KG1 (cell line): ENCODE data around the gene RBM47.

Experiments used
- DNase-seq: peaks from one replicate; lab custom pipeline; 2025; lab: John Stamatoyannopoulos, UW

RBM47 gene

DNA sequence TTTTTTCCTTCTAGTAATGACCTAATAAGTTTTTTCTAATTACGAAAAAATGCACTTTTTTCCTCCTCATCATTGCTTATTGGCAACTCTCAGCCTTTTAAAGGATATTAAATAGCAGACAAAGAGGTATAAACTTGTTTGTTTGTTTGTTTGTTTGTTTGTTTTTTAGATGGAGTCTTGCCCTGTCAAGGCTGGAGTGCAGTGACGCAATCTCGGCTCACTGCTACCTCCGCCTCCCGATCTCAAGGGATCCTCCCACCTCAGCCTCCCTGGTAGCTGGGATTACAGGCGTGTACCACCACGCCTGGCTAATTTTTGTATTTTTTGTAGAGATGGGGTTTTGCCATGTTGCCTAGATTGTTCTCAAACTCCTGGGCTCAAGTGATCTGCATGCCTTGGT, 6.0 kb downstream of the RBM47 start:
- no peak for DNase-seq

DNA sequence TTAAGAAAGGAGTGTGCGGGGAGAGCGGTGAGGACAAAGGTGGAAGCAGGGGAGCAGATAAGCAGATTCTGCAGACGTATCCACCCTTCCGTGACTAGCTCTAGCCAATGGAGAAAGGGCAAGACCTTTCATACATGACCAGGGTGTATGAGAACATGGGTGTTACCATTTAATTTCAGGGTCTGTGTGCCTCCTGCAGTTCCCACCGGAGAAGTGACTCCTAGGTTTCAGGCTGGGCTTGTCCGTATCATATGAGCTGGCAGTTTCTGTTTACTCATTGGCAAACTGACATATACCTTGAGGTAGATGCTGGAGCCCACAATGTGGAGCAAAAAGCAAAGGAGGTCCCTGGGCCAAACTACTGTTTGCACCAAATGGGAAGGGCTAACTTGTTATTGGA, 6.8 kb downstream of the RBM47 start:
- DNase-seq, result no peak

DNA sequence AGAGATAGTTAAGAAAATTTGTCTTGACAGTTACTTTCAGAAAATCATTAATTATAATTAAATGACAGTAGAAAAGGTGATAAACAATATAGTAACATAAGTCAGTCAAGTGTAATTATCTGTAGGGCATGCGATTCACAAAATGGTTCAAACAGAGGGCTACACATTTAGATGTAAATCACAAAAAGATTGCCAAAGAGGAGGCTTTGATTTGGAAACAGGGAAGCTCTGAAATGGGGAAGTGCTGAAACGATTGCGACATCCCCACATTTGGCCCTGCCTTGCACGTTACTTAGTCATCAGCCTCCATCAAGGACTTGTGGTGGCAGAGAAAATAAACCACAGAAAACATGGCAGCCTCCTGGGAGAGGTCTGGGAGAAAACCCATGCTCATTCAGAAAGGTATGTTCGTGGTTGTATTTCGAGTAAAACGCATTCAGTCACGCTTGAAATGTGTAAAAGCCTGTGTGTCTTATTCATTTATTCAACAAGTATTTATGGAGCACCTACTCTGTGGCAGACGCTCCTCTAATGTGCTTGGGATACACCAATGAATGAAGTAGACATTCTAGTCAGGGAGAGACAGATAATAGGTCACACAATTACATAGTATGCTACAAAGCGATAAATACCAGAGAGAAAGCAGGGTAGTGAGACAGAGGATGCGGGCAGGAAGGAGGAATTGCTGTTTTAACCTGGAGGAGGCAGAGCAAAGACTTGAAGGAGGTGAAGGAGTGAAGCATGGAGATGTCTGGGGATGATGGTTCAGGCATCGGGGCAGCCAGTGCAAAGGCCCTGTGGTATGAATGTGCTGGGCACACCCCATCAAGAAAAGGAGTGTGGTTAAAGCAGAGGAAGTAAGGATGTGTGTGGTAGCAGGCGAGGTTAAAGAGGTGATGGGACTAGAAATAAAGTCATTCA, 7.8 kb downstream of the RBM47 start:
- DNase-seq, result peak; percentile 81

DNA sequence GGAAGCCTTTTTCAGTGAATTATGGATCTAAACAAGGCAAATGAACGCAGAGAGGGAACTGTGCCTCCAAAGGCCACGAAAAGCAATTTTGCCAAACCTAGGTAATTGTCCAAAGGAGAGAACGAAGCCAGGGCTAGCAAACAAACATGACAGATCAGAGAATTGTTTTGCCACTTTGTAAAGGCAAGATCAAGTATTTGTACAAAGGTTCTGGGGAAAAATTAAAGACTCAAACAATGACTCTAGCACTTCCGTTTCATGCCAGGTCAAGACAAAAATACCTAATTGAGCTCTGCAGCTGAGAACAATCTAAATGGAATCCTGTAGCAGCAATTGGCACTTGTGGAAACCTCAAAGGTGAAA, 8.5 kb downstream of the RBM47 start:
- no peak for DNase-seq

DNA sequence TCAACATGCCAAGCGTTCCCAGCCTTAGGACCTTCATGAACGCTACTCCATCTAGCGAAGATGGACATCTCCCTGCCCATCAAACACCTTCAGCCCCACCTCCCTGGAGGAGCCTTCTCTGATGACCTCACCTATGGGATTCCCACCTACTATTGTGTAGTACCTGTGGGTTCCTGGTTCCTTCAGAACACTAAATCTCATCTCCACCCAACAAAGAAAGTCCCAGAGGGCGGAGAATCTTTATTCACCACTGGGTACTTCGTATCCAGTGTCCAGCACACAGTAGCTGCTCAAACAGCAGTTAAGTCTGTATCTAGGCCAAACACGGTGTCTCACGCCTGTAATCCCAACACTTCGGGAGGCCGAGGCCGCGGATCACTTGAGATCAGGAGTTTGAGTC, 10.1 kb downstream of the RBM47 start:
- DNase-seq, result no peak

DNA sequence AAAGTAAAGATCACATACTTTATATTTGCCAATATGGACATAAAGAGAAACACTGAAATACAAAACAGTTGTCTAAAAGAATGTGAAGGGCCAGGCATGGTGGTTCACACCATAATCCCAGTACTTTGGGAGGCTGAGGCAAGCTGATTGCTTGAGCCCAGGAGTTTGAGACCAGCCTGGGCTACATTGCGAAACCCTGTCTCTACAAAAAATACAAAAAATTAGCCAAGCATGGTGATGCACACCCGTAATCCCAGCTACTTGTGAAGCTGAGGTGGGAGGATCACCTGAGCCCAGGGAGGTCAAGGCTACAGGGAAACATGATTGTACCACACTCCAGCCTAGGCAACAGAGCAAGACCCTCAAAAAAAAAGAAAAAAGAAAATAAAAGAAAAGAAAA, 11.8 kb downstream of the RBM47 start:
- DNase-seq, result no peak

DNA sequence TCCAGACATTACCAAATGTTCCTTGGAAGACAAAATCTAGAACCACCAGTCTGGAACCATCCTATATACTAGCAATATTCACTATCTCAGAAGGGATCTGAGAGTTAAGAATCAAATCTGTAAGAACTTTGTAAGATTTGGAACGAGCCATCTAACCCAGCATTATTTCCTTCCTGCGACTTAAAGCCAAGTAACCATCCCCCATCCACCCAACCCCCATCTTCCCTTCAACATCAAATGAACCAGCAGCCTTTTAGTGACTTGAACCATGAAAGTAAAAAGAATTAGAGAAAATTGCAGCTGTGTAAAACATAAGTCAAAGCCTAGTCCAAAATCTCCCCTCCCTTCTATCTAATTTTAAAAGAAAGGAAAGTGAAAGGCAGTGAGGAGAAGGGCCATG, 15.6 kb downstream of the RBM47 start:
- no peak for DNase-seq

DNA sequence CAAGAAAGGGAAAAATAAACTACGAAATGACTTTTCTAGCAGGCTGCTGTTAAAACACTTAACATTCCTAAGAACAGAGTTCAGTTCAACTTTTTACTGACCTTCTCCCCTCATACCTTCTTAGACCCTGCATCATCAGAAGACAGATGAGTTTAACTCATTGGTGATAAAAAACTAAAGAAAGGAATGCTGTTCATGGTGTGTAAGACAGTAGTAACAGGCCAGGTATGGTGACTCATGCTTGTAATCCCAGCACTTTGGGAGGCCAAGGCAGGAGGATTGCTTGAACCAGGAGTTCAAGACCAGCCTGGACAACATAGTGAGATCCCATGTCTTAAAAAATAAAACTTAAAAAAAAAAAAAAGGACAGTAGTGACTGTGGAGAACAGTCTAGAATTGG, 16.2 kb downstream of the RBM47 start:
- no peak for DNase-seq

DNA sequence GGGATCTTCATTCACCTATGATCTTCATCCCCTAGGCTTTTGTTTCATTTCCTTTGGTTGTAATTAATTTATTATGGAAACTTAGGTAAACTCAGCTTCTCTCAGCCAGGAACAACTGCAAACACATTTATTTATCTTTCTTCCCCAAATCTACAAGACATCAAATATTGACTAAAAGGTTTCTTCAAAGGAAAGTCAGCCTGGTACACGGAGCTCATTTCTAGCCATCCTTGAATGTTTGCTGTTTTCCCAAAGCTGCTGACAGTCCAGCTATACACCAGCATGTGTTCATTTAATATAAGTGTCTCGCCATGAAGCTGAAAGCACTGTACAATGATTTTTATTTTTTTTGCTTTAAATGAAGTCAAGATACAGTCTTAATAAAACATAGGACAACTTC, 16.8 kb downstream of the RBM47 start:
- DNase-seq, result no peak

DNA sequence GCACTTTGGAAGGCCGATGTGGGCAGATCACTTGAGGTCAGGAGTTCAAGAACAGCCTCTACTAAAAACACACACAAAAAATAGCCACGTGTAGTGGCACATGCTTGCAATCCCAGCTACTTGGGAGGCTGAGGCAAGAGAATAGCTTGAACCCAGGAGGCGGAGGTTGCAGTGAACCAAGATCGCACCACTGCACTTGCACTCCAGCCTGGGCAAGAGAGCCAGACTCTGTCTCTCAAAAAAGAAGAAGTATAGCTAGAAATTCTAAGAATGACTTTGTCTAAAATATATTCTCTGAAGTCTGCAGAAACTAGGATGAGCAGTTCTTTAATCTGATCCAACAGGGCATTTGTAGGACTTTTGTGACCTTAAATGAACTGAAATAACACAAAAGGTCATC, 17.4 kb downstream of the RBM47 start:
- DNase-seq, result no peak

DNA sequence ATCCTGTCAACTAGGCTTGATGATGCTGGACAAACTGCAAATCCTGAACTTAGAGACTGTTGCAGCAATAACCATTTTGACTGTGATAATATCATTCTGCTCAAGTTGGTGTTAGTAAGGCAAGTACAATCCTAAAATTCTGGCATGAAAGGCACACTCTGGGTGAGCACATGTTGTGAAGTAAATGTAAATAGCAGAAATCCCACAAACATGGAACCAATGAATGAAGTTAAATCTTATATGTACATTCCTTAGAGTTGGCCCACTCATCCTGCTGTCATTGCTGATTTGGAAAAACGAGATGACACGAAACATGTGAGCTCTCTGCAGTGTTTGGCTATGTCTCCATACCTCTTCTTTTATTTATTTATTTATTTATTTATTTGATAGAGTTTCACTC, 21.0 kb downstream of the RBM47 start:
- no peak for DNase-seq

DNA sequence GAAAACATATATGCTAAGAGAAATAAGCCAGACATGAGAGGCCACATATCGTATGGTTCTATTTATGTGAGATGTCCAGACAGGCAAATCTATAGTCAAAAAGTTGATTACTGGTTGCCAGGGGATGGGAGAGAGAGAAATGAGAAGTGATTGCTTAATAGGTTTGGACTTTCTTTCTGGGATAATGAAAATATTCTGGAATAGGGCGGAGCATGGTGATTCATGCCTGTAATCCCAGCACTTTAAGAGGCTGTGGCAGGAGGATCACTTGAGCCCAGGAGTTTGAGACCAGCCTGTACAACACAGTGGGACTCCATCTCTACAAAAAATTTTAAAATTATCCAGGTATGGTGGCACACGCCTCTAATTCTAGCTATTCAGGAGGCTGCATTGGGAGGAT, 22.4 kb downstream of the RBM47 start:
- no peak for DNase-seq

DNA sequence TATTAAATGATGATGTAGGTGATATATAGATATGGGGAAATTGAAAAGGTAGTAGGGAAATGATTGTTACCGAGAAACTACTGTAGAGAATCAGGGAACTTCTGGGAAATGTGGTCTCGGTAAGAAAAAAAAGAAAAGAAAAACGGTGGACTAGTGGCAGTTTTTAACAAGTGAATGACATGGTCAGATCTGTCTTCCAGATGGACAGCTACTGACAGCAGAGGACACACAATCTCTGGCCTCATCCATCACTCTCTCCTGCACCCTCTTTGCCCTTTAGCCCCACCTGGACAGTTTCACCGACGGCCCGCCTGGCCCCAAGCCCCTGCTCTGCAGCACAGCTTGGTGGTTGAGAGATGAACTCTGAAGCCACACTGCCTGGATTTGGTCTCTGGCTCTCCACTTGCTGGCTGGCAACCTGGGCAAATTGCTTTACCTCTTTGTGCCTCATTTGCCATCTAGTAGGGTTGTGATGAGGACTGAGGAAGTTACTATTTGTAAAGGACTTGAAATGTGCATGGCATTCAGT, 23.4 kb downstream of the RBM47 start:
- DNase-seq, result no peak

DNA sequence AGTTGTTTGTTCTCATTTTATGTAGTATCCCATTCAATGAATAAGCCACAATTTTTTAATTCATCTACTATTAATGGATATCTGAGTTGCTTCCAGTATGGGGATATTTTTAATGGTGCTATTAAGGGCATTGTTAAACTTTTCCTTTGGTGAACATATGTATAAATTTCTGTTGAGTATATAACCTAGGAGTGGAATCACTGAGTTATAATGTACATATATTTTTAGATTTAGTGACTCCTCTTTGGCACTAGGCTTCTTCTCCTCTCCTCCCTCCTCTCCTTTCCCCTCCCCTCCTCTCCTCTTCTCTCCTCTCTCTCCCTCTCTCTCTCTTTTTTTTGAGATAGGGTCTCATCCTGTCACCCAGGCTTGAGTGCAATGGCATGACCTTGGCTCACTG, 26.4 kb downstream of the RBM47 start:
- no peak for DNase-seq

DNA sequence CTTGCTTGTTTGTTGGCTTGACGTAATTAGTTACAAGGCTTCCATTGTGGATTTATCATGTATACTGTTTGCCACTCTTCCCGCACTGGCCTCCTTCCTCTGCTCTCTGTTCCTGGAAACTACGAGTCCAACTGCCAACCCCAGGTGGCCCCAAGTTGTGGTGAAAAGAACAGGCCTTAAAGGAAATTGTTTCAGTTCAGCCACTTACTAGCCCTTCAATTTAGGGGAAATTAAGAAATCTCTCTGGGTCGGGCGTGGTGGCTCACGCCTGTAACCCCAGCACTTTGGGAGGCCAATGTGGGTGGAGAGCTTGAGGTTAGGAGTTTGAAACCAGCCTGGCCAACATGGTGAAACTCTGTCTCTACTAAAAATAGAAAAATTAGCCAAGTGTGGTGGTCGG, 28.0 kb downstream of the RBM47 start:
- DNase-seq, result no peak

DNA sequence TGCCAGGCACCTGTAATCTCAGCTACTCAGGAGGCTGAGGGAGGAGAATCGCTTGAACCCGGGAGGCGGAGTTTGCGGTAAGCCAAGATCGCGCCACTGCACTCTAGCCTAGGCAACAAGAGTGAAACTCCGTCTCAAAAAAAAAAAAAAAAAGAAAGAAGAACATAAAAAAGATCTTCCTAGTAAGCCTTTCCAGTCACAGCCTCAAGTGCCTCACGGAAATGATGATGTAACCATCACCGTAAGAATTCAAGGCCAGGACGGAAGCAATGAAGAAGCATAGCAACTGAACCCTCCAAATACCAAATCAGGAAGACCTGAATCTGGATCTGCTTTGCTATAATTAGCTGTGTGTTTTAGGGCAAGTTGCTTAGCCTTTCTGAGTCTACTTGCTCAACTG, 28.8 kb downstream of the RBM47 start:
- no peak for DNase-seq

DNA sequence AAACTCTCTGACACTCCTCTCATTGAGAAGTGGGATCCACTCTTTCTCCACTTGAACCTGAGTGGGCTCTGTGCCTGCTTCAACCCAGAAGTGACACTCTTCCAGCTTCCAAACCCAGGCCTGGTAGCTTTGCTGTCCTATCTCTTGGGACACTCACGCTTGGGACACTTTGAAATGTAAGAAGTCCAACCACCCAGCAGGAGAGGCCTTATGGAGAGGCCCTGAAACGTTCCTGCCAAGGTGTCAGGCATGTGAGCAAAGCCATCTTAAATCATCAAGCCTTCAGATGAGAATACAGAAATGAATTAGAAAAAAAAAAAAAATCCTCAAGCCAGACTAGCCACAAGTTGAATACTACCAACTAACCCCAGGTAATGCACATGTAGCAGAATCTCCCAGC, 30.2 kb downstream of the RBM47 start:
- DNase-seq, result no peak

DNA sequence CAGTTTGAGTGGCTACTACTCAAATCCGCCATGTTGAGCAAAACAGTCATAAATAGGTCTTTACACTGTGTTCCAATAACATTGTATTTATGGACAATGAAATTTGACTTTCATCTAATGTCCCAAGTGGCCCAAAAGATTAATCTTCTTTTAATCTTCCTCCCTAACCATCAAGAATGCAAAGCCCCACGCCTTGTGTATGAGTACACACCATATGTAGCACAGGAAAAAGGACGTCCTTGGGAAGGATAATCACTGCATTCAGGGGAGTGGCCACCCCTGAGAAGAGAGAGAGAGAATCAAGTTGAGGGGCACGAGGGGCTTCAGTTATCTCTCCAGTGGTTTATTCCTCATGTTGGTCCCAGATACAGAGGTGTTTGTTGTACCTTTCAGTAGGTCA, 33.1 kb downstream of the RBM47 start:
- DNase-seq, result no peak

DNA sequence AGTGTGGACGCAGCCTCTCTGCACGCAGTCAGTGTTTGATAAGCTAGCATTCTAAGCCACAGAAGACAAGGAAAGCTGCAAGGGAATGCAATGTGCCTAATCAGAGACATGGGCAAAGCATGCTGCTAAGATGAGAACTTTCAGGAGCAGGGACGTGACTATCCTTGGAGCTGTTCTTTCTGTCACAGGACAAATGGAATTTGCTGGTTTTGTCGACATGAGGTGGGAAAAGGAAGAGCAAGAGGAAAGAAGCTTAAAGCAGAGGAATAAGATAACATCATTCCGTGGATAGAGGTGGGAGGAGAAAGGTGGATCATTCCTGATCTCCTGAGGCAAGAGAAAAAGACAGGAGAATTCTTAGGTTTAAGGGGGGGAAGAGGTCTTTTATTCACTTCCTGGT, 33.7 kb downstream of the RBM47 start:
- DNase-seq, result no peak

DNA sequence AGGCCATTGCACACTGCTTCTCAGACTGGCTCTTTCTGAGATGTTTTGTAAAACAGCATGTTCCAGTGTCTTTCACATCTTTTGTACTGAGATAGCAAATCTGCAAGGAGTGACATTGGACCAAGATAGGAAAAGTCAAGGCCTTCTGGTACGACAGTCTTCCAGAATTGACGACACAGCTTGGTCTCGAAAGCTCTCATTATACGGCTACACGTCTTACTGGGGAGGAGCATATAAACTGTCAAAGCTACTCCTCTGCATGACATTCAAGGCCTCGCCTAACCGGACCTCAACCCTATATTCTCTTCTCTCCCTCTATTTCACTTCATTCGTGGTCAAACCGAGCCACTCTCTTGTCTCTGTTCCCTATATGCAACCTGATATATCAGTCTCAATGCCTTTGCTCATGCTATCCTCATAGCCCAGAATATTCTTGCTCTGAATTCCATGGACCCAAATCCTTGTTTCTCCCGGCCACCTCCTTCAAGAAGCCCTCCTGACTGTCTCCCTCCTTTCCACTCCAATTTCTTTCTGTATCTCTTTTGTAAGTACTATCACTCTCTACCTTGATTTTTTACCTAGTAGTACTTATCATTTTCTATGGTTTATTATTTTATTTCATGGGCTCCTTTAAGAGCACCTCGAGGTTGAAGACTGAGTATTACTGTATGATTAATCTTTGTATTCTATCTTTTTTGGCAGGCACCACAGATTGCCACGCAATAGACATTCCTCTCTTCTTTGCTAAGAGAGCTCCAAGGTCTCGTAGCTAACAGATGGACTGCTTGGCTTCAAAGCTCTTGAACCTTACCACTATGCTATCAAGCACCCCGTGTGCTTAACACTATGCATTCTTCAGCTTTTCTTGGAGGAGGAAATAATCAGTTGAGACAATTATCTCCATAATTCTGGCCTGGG, 35.1 kb downstream of the RBM47 start:
- DNase-seq, result no peak

DNA sequence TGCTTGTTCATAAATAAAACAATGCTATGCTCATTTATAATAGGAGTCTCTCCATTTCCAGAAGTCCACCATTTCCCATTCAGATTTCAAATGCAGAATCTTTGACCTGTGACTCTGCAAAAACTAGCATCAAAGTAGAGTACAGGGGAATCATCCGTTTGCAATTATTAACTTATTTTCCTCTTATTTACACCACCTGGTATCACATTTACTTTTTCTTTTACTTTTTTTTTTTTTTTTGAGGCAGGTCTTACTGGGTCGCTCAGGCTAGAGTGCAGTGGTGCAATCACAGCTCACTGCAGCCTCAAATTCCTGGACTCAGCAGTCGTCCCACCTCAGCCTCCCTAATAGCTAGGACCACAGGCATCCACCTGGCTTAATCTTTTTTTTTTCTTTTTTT, 37.6 kb downstream of the RBM47 start:
- DNase-seq, result no peak

DNA sequence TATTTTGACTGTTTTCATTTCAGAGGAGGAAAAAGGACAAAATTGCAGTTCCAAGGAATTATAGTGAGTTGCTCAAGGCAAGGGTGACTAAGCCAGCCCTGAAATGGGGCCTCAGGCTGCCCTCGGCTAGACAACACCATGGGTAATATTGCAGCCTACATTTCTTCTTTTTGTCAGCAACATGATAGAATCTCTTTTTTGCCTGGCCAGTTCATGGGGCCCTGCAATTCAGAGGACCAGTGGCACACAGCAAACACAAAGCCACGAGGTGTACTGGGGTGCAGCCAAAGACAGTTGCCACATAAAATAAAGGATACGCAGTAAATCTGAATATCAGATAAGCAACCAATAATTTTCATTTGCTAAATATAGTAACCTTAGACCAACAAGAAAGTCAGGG, 41.8 kb downstream of the RBM47 start:
- no peak for DNase-seq

DNA sequence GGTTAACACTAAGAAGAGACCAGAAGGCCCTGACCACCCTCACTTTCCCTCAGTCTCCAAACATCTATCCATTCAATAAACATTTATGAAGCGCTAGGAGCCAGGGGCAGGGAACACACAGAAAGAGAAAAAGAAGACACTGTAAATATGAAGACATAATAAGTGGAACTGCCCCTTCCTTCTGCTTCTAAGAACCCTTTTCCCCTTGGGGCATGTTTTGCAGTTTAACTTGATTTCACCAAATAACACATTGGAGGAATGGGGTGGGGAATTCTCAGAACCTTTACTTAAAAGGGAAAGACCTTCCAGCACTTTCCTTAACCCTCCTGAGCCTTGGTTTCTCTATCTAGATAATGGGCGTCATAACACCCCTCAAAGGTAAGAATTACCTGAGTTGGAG, 42.3 kb downstream of the RBM47 start:
- no peak for DNase-seq
